ENCODE measurements around the gene MUC3A.
"Not testable (repeated sequence)": the region's sequence is repeated elsewhere in the genome, so short reads cannot be mapped to it uniquely, and the experiment has no call there.

- TF ChIP-seq, protein P1, sequence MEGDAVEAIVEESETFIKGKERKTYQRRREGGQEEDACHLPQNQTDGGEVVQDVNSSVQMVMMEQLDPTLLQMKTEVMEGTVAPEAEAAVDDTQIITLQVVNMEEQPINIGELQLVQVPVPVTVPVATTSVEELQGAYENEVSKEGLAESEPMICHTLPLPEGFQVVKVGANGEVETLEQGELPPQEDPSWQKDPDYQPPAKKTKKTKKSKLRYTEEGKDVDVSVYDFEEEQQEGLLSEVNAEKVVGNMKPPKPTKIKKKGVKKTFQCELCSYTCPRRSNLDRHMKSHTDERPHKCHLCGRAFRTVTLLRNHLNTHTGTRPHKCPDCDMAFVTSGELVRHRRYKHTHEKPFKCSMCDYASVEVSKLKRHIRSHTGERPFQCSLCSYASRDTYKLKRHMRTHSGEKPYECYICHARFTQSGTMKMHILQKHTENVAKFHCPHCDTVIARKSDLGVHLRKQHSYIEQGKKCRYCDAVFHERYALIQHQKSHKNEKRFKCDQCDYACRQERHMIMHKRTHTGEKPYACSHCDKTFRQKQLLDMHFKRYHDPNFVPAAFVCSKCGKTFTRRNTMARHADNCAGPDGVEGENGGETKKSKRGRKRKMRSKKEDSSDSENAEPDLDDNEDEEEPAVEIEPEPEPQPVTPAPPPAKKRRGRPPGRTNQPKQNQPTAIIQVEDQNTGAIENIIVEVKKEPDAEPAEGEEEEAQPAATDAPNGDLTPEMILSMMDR (IDR thresholded peaks at IDR 0.05), result not testable (repeated sequence)
- not testable (repeated sequence) for TF ChIP-seq SMC3 (IDR thresholded peaks at IDR 0.05; ENCODE audit: low read depth, low read length); FOXM1 (IDR thresholded peaks at IDR 0.05; ENCODE audit: low read depth); POLR2AphosphoS5 (IDR thresholded peaks at IDR 0.05; ENCODE audit: low read depth, low read length); YY1 (IDR thresholded peaks at IDR 0.05; ENCODE audit: low read depth); MAX (IDR thresholded peaks at IDR 0.05; ENCODE audit: low read depth); JUND (IDR thresholded peaks at IDR 0.05); RFX5 (IDR thresholded peaks at IDR 0.05; ENCODE audit: low read length)
Measured at GRCh38 chr7:100919779-100920437, 29.4 kb upstream of the MUC3A start.
